GM19438 (cell line): ENCODE results near the gene PHACTR3.

ENCODE experiments used
- ATAC-seq: cut with Tn5 transposase; IDR thresholded peaks from one replicate; pipeline ENCODE4 v1.9.1; 2021; ENCODE audit warnings: low read depth; ENCODE audit not compliant: unreplicated experiment

PHACTR3 gene

GRCh38 chr20:59688356-59688755 lies 84.0 kb downstream of the PHACTR3 start:
- no peak for ATAC-seq

DNA sequence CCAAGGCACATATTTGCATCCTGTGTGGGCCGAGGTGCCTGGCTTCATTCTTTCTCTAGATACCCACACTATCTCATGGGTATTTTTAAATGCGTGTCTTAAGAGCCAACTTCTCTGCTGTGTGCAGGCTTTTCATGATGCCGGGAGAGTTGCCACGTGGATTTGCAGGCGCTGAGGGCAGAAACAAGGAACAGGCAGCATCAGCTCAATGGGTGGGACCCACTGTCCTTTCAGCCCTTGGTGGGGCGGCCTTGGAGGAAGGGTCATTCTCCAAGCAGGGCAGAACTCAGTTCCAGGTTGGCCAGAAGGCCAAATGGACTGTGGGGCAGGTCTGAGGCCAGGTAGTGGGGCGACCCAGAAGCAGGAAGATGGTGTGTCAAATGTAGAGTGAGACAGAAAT lies 84.7 kb downstream of the PHACTR3 start:
- ATAC-seq, result no peak

DNA sequence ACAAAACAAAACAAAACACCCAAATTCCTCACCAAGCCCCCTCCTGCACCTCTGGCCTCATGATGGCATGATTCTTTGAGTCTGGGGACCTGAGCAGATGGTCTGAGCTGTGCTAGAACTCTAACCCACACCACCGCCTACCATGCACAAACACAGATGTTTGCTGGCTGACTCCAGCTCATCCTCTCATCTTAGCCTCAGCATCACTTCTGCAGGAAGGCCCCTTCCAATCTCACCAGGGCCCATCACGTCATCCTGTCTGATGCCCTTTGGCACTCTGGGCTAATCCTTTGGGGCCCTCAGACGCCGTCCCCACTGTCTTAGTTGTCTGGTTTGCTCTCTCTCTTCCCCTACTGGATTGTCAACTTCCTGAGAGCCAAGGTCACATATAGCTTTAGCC lies 85.8 kb downstream of the PHACTR3 start:
- ATAC-seq, result no peak

DNA sequence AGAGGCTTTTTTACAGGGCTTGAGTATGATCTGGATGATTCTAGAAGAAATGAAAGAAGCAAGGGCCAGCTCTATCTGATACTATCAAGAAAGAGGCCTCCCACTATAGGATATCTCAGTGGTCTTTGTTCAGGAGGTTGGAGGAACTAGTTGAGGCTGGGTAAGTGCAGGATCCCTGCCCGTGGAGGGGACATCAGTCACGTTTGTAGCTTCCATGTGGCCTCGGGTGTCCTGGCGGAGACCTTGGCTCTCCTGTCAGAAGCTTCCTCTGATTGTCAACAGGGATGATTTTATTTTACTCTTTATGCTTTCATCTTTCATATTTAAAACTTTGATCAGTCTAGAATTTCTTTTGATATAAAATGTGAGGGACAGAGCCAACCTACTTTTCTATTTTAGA lies 86.6 kb downstream of the PHACTR3 start:
- no peak for ATAC-seq

DNA sequence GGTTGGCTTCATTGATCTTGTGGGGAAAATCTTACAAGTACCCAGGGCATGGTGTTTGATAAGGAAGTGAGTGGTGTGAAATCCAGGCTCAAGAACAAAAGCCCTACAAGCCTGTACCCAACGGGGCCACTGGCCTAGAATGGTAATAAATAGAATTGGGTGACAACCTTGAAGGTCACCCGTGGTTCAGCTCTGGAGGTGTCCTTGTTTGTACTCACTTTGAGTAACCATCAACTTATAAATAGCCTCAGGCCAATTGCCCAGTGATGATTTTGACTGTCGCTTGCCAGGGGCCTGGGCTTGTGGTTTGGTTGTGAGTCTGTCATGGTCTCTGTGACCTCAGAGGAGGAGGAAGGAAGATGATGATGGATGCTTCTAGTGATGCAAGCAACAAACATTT lies 87.8 kb downstream of the PHACTR3 start:
- no peak for ATAC-seq

- no peak for ATAC-seq
These were observed 89.2 kb downstream of the PHACTR3 start for GRCh38 chr20:59693587-59693986.

DNA sequence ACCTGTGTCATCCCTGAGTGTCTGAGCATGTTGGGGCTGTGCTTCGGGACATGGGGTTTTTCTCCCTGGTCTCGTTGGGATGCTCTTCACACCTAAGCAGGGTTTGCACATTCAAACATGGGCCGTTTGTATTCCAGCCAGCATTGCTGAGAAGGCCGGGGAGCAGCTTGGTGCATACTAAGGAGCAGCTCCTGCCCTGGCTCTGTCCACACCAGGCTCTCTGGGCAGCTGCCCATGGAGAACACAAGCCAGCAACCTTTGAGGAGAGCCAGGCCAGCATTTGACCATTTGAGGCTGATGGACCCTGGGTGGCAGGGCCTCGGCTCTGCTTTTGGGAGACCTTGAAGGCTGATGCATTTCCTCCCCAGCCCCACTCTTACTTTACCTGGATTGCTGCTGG lies 92.1 kb downstream of the PHACTR3 start:
- no peak for ATAC-seq

- ATAC-seq, result no peak
These were observed 92.7 kb downstream of the PHACTR3 start for GRCh38 chr20:59697068-59697467.

DNA sequence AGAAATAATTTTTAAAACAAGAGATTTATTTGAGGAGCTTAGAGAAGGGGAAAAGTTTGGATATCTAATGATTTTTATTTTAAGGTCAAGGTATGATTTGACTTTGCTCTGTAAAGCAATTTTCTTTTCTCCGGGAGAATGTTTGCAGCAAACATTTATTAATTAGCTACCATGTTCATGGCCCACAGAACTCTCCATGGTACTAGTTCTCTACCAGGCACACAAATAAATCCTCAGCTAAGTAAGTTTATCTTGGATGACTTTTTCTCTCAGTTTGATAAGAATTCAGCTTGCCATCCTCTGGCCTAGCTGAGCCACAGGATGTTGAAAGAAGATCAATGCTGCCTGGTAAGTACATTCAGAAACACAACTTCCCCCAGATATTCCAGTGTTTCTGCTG lies 94.3 kb downstream of the PHACTR3 start:
- ATAC-seq, result no peak

GRCh38 chr20:59701236-59701635 lies 96.9 kb downstream of the PHACTR3 start:
- no peak for ATAC-seq

- no peak for ATAC-seq
These were observed 98.7 kb downstream of the PHACTR3 start for GRCh38 chr20:59703046-59703445.

GRCh38 chr20:59705651-59706399 lies 101.5 kb downstream of the PHACTR3 start:
- ATAC-seq, result no peak

DNA sequence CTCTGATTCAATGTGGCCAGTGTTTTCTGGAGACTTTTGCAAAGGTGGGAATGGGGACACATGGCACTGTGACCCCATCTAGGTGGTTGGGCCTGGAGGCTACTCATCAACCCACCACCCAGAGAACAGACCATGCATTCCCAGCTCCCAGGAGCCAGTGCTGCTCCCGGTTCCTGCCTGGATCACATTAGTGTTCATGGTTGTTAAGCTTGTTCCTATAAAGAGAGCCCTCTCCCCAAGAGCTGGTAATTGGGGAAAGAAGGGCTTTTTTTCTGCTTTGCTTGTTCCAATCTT lies 102.0 kb downstream of the PHACTR3 start:
- ATAC-seq, result no peak

- no peak for ATAC-seq
These were observed 104.0 kb downstream of the PHACTR3 start for GRCh38 chr20:59708326-59708725.

DNA sequence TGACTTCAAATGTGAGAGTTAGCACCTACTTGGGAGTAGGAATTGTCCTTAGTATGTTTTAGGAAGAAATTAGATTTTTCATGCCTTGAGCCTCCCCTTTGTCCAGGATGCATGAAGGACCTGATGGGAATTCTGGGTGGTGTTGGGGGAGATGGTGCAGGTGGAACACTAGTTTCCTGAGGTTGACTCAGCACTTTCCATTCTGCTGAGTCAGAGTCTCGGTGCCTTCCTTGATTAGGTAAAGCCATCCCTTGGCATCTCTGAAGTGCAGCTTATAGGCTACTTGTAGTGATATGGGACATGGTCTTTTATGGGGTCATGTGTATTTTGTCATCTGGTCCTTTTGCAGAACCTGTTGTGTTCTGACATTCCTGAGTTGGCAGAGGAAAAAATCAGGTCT lies 105.3 kb downstream of the PHACTR3 start:
- no peak for ATAC-seq

GRCh38 chr20:59718071-59718470 lies 113.7 kb downstream of the PHACTR3 start:
- ATAC-seq, result no peak

DNA sequence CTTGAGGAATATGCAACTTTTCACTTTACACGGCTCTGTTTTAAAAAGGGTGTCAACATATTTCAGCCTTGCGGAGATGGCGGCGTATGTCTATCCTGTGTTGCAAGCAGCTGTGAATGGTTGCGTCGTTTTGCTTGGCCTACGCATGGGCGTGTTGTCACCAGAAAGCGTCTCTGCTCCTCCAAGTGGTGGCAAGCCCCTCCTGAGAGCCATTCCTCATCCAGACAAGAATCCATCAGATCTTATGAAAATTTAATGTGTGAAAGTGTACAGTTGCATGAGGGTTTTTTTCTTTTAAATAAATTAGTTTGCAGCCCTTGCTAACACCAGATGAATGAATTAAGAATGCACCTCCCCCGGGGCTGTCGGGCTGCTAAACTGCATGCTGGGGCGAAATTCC lies 114.4 kb downstream of the PHACTR3 start:
- ATAC-seq, result no peak

DNA sequence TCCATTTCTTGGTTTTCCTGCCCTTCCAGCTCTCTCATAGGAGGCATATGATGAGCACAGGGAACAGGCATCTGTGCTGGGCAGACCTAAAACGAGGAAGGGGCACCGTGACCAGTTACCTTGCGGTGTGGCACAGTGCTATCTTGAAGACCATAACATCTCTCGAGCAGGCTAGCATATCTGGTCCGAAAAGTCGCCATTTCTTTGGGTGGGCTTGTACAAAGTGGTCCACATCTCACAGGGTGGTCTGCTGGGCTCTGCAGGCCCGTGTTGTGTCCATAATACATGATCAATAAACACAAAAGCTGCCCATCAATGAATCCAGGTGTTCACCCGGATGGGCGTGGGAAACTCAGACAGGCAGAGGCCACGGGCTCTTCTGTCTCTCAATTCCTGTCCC lies 115.7 kb downstream of the PHACTR3 start:
- no peak for ATAC-seq

GRCh38 chr20:59721386-59721785 lies 117.0 kb downstream of the PHACTR3 start:
- ATAC-seq, result no peak

- ATAC-seq, result no peak
These were observed 118.8 kb downstream of the PHACTR3 start for GRCh38 chr20:59723108-59723500.

DNA sequence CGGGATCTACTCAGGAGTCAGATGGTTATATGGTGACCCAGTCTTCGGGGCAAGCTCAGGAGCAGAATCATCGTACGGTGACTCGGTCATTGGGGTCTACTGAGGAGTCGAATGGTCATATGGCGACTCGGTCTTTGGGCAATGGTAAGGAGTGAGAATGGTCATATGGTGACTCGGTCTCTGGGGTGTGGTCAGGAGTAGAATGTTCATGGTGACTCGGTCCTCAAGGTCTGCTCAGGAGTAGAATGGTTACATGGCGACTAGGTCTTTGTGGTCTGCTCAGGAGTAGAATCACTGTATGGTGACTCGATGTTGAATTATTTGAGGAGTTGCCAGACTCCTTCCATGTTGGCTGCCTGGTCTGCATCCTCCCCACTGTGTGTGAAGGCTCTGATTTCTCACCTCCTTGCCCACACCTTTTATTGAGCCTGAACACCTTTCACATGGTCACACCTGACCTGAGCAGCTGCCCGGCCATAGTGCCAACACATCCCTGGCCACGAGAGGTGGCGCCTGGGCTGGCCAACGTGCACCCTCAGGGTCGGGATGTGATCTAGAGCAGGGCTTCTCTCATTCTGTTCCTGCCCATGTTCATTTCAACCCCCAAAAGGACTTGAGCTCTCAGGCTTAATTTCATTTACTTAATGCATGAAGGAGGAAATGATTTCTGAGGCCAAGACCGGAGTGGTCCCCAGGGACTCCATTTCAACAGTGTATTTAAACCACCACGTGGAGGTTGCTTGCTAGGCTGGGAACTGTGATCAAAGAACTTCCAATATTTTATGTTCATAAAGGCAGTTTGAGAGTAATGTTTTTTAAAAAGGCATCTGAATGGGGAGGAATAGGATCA lies 119.5 kb downstream of the PHACTR3 start:
- ATAC-seq, result no peak
